Erythroblast (primary cell): ENCODE measurements around the gene DAB2.

Source experiments
- GATA1 ChIP-seq: IDR thresholded peaks from 2 replicates; pipeline ENCODE4 v1.6.1; 2011; ENCODE audit warnings: low read depth, mild to moderate bottlenecking, control low read depth, low read length, moderate library complexity
- POLR2A ChIP-seq: IDR thresholded peaks from 2 replicates; pipeline ENCODE4 v1.6.1; 2011; ENCODE audit warnings: mild to moderate bottlenecking, low read length

DNA sequence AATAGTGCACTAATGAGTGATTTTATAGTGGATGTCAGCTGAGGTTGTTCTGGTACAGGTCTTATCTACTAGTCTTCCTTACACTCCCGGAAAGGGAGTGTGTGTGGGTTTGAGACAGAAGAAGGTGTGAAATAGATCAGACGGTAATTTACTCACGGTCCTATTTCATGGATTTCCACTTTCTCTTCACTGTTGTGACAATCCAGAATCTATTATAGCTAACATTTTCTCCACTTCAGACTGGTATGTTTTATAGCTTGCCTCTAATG lies 53.5 kb downstream of the DAB2 start:
- TF ChIP-seq POLR2A: no peak
- TF ChIP-seq GATA1: no peak
